Mesendoderm (in vitro differentiated cells): Measurements from ENCODE around the gene PLXNB2.
A peak's percentile ranks its signal among the peaks of the same experiment; 100 is the strongest.

Source experiments
- DNase-seq: peaks from one replicate; pipeline ENCODE4 v3.0.0; 2013
- H2AK5ac ChIP-seq: 2 replicates; pipeline ENCODE4 v1.6.1; 2013; ENCODE audit warnings: low read length, inconsistent platforms
- H2BK120ac ChIP-seq: 2 replicates; pipeline ENCODE4 v1.6.1; 2013; ENCODE audit warnings: low read depth, mild to moderate bottlenecking, low read length, moderate library complexity, mixed read lengths
- H2BK15ac ChIP-seq: replicated peaks from 2 replicates; pipeline ENCODE4 v1.6.1; 2013; ENCODE audit warnings: low read depth, mild to moderate bottlenecking, moderate library complexity
- H2BK5ac ChIP-seq: 2 replicates; pipeline ENCODE4 v1.6.1; 2013; ENCODE audit warnings: low read length, inconsistent platforms
- H3K18ac ChIP-seq: 2 replicates; pipeline ENCODE4 v1.6.1; 2013; ENCODE audit warnings: mild to moderate bottlenecking, low read length, mixed read lengths
- H3K23ac ChIP-seq: one replicate; pipeline ENCODE4 v1.6.1; 2013; ENCODE audit warnings: low read length
- H3K27ac ChIP-seq: 2 replicates; pipeline ENCODE4 v1.5.1; 2013; ENCODE audit warnings: low read depth, mild to moderate bottlenecking, inconsistent platforms, low read length, moderate library complexity
- H3K27me3 ChIP-seq: 2 replicates; pipeline ENCODE4 v1.6.1; 2013; ENCODE audit warnings: low read length, control low read depth, mild to moderate bottlenecking, inconsistent platforms; ENCODE audit not compliant: insufficient read depth, poor library complexity
- H3K36me3 ChIP-seq: 2 replicates; pipeline ENCODE4 v1.6.1; 2013; ENCODE audit warnings: low read length, inconsistent platforms; ENCODE audit not compliant: control insufficient read depth, insufficient read depth
- H3K4ac ChIP-seq: one replicate; pipeline ENCODE4 v1.6.1; 2013; ENCODE audit warnings: low read depth, mild to moderate bottlenecking, low read length, moderate library complexity
- H3K4me1 ChIP-seq: 2 replicates; pipeline ENCODE4 v1.6.1; 2013; ENCODE audit warnings: low read depth, low read length, inconsistent platforms; ENCODE audit not compliant: control insufficient read depth
- H3K4me2 ChIP-seq: 2 replicates; pipeline ENCODE4 v1.6.1; 2013; ENCODE audit warnings: low read length
- H3K4me3 ChIP-seq: 2 replicates; pipeline ENCODE4 v1.5.1; 2013; ENCODE audit warnings: mild to moderate bottlenecking, low read length
- H3K56ac ChIP-seq: one replicate; pipeline ENCODE4 v1.6.1; 2013; ENCODE audit warnings: low read length
- H3K79me1 ChIP-seq: 2 replicates; pipeline ENCODE4 v1.6.1; 2013; ENCODE audit warnings: low read length, inconsistent platforms
- H3K79me2 ChIP-seq: 2 replicates; pipeline ENCODE4 v1.6.1; 2013; ENCODE audit warnings: mild to moderate bottlenecking, low read length; ENCODE audit not compliant: control insufficient read depth, insufficient read depth
- H3K9ac ChIP-seq: 2 replicates; pipeline ENCODE4 v1.6.1; 2013; ENCODE audit warnings: low read length, inconsistent platforms
- H4K5ac ChIP-seq: one replicate; pipeline ENCODE4 v1.6.1; 2013; ENCODE audit warnings: low read length
- H4K8ac ChIP-seq: one replicate; pipeline ENCODE4 v1.6.1; 2013; ENCODE audit warnings: low read depth, mild to moderate bottlenecking, control low read depth, low read length, moderate library complexity
- WGBS: extraction: QIAGEN DNeasy Blood & Tissue Kit; methylation state at CpG from one replicate; pipeline ENCODE4 v1.1.7; 2013; ENCODE audit warnings: low lambda C conversion rate, missing lambda C conversion rate; ENCODE audit not compliant: insufficient coverage; ENCODE audit errors: extremely low coverage; 5-methylcytosine and 5-hydroxymethylcytosine counted together

The PLXNB2 gene

GRCh38 chr22:50311606-50312351, 4.3 kb upstream of the PLXNB2 start:
- H3K79me1 ChIP-seq: no peaks in the 10 kb centered on the region
- H3K56ac ChIP-seq: no peak overlapping the region
- H3K4me3 ChIP-seq: no peak overlapping the region
- no peaks in the 10 kb centered on the region for H3K4me1 ChIP-seq
- no peak overlapping the region for H3K23ac ChIP-seq
- no peak overlapping the region for H3K4ac ChIP-seq
- H2BK120ac ChIP-seq: no peak overlapping the region
- no peak overlapping the region for H4K5ac ChIP-seq
- H3K27me3 ChIP-seq: no peaks in the 10 kb centered on the region
- DNase-seq: no peak
- H3K18ac ChIP-seq: no peak overlapping the region
- no peak overlapping the region for H4K8ac ChIP-seq
- H3K4me2 ChIP-seq: no peak overlapping the region
- WGBS: no CpG with 5 or more reads among the region's 23 CpGs
- no peaks in the 10 kb centered on the region for H3K79me2 ChIP-seq
- H3K36me3 ChIP-seq: no peaks in the 10 kb centered on the region
- no peak overlapping the region for H2BK5ac ChIP-seq
- no peak overlapping the region for H3K27ac ChIP-seq
- H2BK15ac ChIP-seq: no peak overlapping the region
- H2AK5ac ChIP-seq: no peak overlapping the region
- no peak overlapping the region for H3K9ac ChIP-seq

DNA sequence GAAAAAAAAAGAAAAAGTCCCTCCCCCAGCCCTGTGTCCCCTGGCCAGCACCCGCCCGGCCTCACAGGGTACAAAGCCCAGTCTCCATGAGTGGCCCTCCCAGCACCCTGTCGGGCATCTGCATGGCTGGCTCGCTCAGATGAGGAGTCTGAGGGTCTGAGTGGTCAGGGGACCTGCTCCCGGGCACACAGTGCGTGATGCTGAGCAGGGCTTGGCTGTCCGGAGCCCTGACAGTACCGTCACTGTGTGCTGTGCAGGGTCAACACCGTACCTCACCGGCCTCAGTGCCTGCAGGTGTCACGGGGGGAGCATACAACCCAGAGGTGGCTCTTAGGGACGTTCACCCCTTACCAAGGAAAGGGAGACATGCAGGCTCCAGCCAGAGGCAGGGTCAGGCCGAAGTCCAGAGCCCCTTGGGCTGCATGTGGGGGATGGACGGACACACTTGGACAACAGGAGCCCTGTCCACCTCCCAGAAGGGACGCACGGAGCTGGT, 3.6 kb upstream of the PLXNB2 start:
- WGBS: no CpG with 5 or more reads among the region's 16 CpGs

DNA sequence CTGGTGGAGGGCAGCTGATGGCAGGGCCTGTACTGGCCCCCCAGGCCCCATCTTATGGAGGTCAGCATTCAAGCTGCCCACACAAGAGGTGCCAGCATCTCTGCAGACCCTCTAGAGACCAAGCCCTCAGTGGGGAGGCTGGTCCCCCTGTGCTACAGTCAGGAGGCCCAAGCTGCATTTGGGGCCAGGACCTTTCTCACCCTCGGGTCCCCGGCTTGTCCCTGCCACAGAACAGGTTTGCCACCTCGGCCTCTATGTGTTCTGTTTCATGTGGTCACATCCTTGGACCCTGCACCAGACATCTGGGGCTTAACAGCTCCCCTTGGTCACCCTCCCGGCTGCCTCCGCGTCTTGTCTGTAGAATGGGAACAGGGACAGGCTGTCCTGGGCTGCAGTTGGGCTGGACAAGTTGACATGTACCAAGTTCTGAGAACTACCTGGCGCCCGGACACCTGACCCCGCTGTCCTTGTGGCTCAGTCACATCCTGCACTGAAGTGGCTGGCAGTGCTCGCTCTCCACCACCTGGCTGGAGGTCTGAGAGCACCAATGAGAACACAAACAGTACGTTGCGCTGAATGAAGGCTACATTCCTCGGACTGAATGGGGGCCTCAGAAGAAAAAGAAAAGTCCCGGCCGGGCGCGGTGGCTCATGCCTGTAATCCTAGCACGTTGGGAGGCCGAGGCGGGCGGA, 2.7 kb upstream of the PLXNB2 start:
- Histone ChIP-seq H3K4me3 (no peak overlapping the region), H3K56ac (no peak overlapping the region), H2BK5ac (no peak overlapping the region), H3K79me2 (no peaks in the 10 kb centered on the region), H3K36me3 (no peaks in the 10 kb centered on the region), H2BK15ac (no peak overlapping the region), H2BK120ac (no peak overlapping the region), H3K27ac (no peak overlapping the region), H3K4me2 (no peak overlapping the region), H3K79me1 (peaks cover 3% of the 10 kb centered on the region), H3K27me3 (no peaks in the 10 kb centered on the region), H3K23ac (no peak overlapping the region), H3K4me1 (no peaks in the 10 kb centered on the region), H4K5ac (no peak overlapping the region), H3K4ac (no peak overlapping the region), H2AK5ac (no peak overlapping the region), H3K9ac (no peak overlapping the region), H3K18ac (no peak overlapping the region), H4K8ac (no peak overlapping the region)
- no peak for DNase-seq
- no CpG with 5 or more reads among the region's 21 CpGs for WGBS

More for the DNA sequence above, 3.6 kb upstream of the PLXNB2 start:
- Histone ChIP-seq H3K4me3 (no peak overlapping the region), H4K8ac (no peak overlapping the region), H4K5ac (no peak overlapping the region), H3K79me2 (no peaks in the 10 kb centered on the region), H2AK5ac (no peak overlapping the region), H3K4ac (no peak overlapping the region), H3K4me1 (no peaks in the 10 kb centered on the region), H3K23ac (no peak overlapping the region), H3K9ac (no peak overlapping the region), H3K18ac (no peak overlapping the region), H3K56ac (no peak overlapping the region), H3K79me1 (no peaks in the 10 kb centered on the region), H3K36me3 (no peaks in the 10 kb centered on the region), H2BK120ac (no peak overlapping the region), H3K4me2 (no peak overlapping the region), H3K27ac (no peak overlapping the region), H2BK5ac (no peak overlapping the region), H3K27me3 (no peaks in the 10 kb centered on the region), H2BK15ac (no peak overlapping the region)
- DNase-seq: no peak

DNA sequence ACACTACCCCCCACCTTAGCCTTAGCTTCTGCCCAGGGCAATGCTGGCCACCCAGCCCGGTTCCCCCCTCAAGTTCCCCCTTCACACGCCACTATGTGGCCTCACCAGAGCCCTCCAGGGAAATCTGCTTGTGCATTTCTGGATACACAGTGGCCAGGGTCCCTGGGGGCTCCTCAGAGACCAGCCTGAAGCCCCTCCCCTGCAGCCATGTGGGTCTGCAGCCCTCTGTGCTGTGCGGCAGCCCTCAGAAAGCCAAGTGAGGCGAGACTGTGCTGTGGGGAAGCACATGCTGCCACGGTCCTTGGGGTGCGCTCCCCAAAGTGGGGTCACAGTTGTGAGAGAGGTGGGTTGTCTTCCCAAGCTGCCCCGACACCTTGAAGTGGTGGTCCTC, 2.1 kb upstream of the PLXNB2 start:
- no peak overlapping the region for H3K18ac ChIP-seq

GRCh38 chr22:50308986-50309600, 1.6 kb upstream of the PLXNB2 start:
- no peak for DNase-seq
- H3K18ac ChIP-seq: no peak overlapping the region
- H3K27ac ChIP-seq: no peak overlapping the region
- no peak overlapping the region for H4K5ac ChIP-seq
- H3K4me1 ChIP-seq: no peaks in the 10 kb centered on the region
- no peak overlapping the region for H2BK5ac ChIP-seq
- no peak overlapping the region for H3K23ac ChIP-seq
- H4K8ac ChIP-seq: no peak overlapping the region
- H3K27me3 ChIP-seq: no peaks in the 10 kb centered on the region
- H2BK120ac ChIP-seq: no peak overlapping the region
- no peaks in the 10 kb centered on the region for H3K79me2 ChIP-seq
- no peak overlapping the region for H3K9ac ChIP-seq
- no peak overlapping the region for H2AK5ac ChIP-seq
- no peak overlapping the region for H2BK15ac ChIP-seq
- H3K4ac ChIP-seq: no peak overlapping the region
- H3K4me3 ChIP-seq: no peak overlapping the region
- H3K36me3 ChIP-seq: no peaks in the 10 kb centered on the region
- WGBS: no CpG with 5 or more reads among the region's 9 CpGs
- no peak overlapping the region for H3K4me2 ChIP-seq
- peaks cover 3% of the 10 kb centered on the region for H3K79me1 ChIP-seq
- peak overlapping the region; percentile 57 for H3K56ac ChIP-seq

More for the DNA sequence above, 2.1 kb upstream of the PLXNB2 start:
- no peaks in the 10 kb centered on the region for H3K27me3 ChIP-seq
- WGBS: no CpG with 5 or more reads among the region's 7 CpGs
- H3K4me3 ChIP-seq: no peak overlapping the region
- H3K79me1 ChIP-seq: peaks cover 3% of the 10 kb centered on the region
- no peak overlapping the region for H4K8ac ChIP-seq
- no peak overlapping the region for H3K27ac ChIP-seq
- H2BK15ac ChIP-seq: no peak overlapping the region
- H3K4me2 ChIP-seq: no peak overlapping the region
- H3K4ac ChIP-seq: no peak overlapping the region
- no peaks in the 10 kb centered on the region for H3K79me2 ChIP-seq
- no peak overlapping the region for H3K9ac ChIP-seq
- H2BK120ac ChIP-seq: no peak overlapping the region
- H4K5ac ChIP-seq: no peak overlapping the region
- H3K56ac ChIP-seq: no peak overlapping the region
- DNase-seq: no peak
- H3K36me3 ChIP-seq: no peaks in the 10 kb centered on the region
- H2BK5ac ChIP-seq: no peak overlapping the region
- no peak overlapping the region for H3K23ac ChIP-seq
- H2AK5ac ChIP-seq: no peak overlapping the region
- H3K4me1 ChIP-seq: no peaks in the 10 kb centered on the region
